Cardiac fibroblast (primary cell): ENCODE results near the gene NFE2L1.

Source experiments
- DNase-seq, 2 donors: peaks; one replicate each; pipeline versions ENCODE4 v3.0.0 to v3.0.0-alpha.2; 2010; ENCODE audit warnings: low read depth in 2 of 2
- H3K4me3 ChIP-seq, 2 donors: replicated peaks in 1 of 2; 1 replicate in 1 of 2; 2 replicates in 1 of 2; pipeline ENCODE4 v1.5.1; 2011; ENCODE audit warnings: low read depth in 2 of 2, low read length in 2 of 2, mild to moderate bottlenecking in 2 of 2, moderate library complexity in 1 of 2
- TF ChIP-seq, protein P1 (sequence below): IDR thresholded peaks from one replicate; pipeline ENCODE4 v1.5.1; 2011; ENCODE audit warnings: low read depth, mild to moderate bottlenecking, low read length, inconsistent platforms

NFE2L1 gene

DNA sequence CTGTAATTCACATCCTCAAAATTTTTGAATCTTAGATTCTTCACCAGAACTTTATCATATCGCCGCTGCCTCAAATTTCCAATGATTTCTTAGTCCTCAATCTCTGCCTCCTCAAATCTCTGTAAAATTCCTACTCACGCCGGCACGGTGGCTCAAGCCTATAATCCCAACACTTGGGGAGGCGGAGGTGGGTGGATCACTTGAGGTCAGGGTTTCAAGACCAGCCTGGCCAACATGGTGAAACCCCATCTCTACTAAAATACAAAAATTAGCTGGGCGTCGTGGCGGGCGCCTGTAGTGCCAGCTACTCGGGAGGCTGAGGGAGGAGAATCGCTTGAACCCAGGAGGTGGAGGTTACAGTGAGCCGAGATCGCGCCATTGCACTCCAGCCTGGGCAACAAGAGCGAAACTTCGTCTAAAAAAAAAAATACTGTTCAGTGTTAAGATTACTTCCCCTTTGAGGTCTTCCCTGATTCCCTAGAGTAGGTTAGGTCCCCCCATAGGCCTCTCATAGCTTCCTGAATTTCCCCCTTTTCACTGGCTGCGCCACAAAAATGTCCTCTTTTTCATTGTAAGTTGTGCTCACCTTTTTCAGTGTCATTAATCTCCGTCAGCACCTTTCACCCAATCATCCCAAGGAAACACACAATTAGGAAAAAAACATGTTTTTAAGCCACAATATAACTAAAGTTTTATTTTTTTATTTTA is 54.0 kb downstream of the NFE2L1 start:
- DNase-seq = no peak
- TF ChIP-seq, protein P1, sequence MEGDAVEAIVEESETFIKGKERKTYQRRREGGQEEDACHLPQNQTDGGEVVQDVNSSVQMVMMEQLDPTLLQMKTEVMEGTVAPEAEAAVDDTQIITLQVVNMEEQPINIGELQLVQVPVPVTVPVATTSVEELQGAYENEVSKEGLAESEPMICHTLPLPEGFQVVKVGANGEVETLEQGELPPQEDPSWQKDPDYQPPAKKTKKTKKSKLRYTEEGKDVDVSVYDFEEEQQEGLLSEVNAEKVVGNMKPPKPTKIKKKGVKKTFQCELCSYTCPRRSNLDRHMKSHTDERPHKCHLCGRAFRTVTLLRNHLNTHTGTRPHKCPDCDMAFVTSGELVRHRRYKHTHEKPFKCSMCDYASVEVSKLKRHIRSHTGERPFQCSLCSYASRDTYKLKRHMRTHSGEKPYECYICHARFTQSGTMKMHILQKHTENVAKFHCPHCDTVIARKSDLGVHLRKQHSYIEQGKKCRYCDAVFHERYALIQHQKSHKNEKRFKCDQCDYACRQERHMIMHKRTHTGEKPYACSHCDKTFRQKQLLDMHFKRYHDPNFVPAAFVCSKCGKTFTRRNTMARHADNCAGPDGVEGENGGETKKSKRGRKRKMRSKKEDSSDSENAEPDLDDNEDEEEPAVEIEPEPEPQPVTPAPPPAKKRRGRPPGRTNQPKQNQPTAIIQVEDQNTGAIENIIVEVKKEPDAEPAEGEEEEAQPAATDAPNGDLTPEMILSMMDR = no peak
- no peak overlapping the region for H3K4me3 ChIP-seq

DNA sequence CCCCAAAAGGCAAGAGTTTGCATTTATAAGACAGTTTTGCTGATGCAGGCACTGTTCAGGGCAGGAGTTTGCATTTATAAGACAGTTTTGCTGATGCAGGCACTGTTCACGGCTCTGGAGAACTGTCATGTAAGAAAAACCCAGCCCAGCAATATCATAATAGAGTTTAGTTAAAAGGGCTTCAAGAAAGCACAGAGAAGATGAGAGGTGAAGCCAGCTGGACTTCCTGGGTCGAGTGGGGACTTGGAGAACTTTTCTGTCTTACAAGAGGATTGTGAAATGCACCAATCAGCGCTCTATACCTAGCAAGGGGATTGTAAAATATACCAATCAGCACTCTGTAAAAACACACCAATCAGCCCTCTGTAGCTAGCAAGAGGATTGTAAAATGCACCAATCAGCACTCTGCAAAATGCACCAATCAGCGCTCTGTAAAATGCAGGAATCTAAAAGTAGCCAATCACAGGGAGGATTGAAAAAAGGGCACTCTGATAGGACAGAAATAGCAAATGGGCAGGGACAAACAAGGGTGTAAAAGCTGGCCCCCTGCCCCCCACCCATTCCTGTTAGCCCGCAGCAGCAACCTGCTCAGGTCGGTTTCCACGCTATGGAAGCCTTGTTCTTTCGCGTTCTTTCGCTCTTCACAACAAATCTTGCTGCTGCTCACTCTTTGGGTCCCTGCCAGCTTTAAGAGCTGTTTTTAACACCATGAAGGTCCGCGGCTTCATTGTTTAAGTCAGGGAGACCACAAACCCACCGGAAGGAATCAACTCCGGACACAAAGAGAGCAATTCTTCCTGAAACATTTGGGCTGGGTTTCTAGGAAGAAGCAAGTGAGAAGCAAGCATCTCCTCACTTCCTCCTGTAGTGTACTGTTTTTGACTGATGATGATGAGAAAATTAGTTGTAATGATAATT is 54.9 kb downstream of the NFE2L1 start:
- H3K4me3 ChIP-seq = no peak overlapping the region
- TF ChIP-seq, protein P1 = no peak
- peak in 1 of 2 donors; percentile 12 for DNase-seq

DNA sequence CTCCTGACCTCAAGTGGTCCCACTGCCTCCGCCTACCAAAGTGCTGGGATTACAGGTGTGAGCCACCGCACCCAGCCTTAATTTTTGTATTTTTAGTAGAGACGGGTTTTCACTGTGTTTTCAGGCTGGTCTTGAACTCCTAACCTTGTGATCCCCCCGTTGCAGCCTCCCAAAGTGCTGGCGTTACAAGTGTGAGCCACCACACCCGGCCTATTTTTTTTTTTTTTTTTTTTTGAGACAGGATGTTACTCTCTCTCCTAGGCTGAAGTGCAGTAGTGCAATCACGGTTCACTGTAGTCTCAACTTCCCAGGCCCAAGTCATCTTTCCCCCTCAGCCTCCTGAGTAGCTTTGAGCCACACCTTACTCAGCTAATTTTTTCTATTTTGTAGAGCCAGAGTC is 56.3 kb downstream of the NFE2L1 start:
- no peak overlapping the region for H3K4me3 ChIP-seq

DNA sequence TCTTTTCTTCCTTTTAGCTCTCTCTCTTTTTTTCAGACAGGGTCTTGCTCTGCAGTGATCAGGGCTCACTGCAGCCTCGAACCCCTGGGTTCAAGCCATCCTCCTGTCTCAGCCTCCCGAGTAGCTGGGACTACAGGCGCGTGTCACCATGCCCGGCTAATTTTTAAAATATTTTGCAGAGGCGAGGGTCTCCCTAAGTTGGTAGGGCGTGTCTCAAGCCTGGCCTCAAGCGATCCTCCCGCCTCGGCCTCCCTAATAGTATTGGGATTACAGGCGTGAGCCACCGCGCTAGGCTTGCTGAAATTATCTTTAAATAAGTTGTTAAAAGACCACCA is 58.6 kb downstream of the NFE2L1 start:
- DNase-seq = no peak
- H3K4me3 ChIP-seq = peak overlapping the region; percentile 81 to 93
- TF ChIP-seq, protein P1 = no peak

More for the DNA sequence above, 56.3 kb downstream of the NFE2L1 start:
- no peak for DNase-seq
- TF ChIP-seq, protein P1 = no peak

DNA sequence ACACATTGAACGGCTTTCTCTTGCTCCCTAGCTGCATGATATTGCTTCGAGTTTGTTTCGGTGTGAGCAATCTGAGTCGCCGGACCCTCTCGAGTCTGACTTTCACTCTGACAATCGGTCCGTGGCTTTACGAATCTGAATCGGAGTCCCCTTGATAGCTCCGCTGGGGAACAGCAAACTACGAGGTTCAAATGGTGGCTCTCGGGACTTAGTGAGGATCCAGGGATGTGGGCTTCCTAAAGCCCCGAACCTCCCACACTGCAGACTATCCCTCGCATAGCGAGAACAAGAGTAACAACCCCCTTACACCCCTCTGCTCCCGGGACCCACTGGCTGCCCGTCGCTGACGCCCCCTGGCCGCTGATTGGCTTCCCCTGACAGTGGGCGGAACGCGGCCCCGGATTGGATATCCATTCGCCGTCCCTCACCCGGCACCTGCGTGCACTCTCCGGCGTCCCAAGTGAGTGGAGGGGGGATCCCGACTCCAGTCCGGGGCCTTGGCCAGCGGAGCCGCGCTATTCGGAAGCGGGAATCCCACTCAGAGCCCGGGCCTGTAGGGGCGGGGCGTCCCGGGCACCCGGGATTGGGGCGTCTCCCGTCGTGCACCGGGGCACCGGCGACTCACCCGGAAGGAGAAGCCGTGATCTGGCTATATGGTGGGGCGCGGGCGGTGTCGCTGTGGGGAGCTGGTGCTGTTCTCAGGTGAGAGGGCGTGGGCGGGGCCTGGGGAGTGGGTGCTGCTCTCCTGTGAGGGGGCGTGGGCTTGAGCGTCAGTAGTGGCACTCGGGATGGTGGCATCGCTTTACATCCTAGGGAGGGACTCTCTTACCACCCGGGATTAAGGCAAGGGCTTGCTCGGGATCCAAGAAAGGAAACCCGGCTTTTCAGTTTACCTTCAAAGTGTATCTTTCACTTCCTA is 59.2 kb downstream of the NFE2L1 start, which contains the start of gene SNX11:
Gene SNX11 (plus strand): TSS at position 630 of the 919 bp plus-strand sequence. CDS start 4,278 bp downstream, outside the sequence.
- peak; percentile 75 to 83 for DNase-seq
- TF ChIP-seq, protein P1 = peak; percentile 3
- peak within 1 kb of the TSS; percentile 81 to 93 for H3K4me3 ChIP-seq

DNA sequence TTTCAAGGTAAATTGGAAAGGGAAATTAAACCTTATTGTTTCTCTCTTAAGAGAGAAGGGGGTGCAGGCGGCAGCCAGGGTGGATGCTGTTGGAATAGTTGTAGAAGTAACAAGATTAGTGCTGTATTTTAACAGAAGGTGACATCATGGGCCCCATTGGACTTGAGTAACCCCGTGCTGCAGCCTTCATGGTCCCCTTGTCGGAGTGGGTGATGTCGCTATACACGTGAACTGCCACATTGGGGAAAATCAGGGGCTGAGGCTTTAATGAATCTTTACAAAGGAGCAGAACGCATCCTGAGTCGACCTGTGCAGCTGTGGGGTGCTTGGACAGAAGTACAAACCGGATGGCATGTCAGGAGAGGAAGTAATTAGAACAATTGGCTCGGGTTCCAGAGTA is 62.6 kb downstream of the NFE2L1 start:
- H3K4me3 ChIP-seq = no peak overlapping the region
- DNase-seq = no peak
- TF ChIP-seq, protein P1 = no peak
